GM19351 (cell line): ENCODE data around the gene TFAP2E.

ENCODE experiments used
- ATAC-seq: cut with Tn5 transposase; IDR thresholded peaks from one replicate; pipeline ENCODE4 v1.9.1; 2021; ENCODE audit warnings: mild to moderate bottlenecking, moderate library complexity; ENCODE audit not compliant: unreplicated experiment

Gene TFAP2E

GRCh38 chr1:35592991-35593769 is 20.1 kb downstream of the TFAP2E start:
- ATAC-seq, result no peak

- no peak for ATAC-seq
Measured at GRCh38 chr1:35594005-35594760, 21.1 kb downstream of the TFAP2E start.

- ATAC-seq, result no peak
Measured at GRCh38 chr1:35595684-35596083, 22.6 kb downstream of the TFAP2E start.

- ATAC-seq, result no peak
Measured at GRCh38 chr1:35597870-35598269, 24.8 kb downstream of the TFAP2E start.

- ATAC-seq, result no peak
Measured at GRCh38 chr1:35598895-35599294, 25.8 kb downstream of the TFAP2E start.

GRCh38 chr1:35599411-35599810 is 26.3 kb downstream of the TFAP2E start:
- ATAC-seq, result no peak

GRCh38 chr1:35600593-35600992 is 27.5 kb downstream of the TFAP2E start:
- no peak for ATAC-seq

- ATAC-seq, result no peak
Measured at GRCh38 chr1:35603468-35603867, 30.4 kb downstream of the TFAP2E start.

GRCh38 chr1:35603941-35604340 is 30.8 kb downstream of the TFAP2E start:
- ATAC-seq, result no peak

- ATAC-seq, result no peak
Measured at GRCh38 chr1:35605071-35605866, 32.2 kb downstream of the TFAP2E start.

GRCh38 chr1:35605867-35606182 is 32.7 kb downstream of the TFAP2E start:
- ATAC-seq, result no peak

- ATAC-seq, result no peak
Measured at GRCh38 chr1:35611655-35612054, 38.5 kb downstream of the TFAP2E start.

GRCh38 chr1:35615440-35615839 is 42.3 kb downstream of the TFAP2E start:
- ATAC-seq, result no peak

- no peak for ATAC-seq
Measured at GRCh38 chr1:35619237-35620121, 46.4 kb downstream of the TFAP2E start.

- no peak for ATAC-seq
Measured at GRCh38 chr1:35622510-35623178, 49.5 kb downstream of the TFAP2E start.

- ATAC-seq, result no peak
Measured at GRCh38 chr1:35623832-35624231, 50.7 kb downstream of the TFAP2E start.

GRCh38 chr1:35629051-35629450 is 55.9 kb downstream of the TFAP2E start:
- no peak for ATAC-seq

GRCh38 chr1:35631396-35631795 is 58.3 kb downstream of the TFAP2E start:
- no peak for ATAC-seq

GRCh38 chr1:35633547-35633946 is 60.4 kb downstream of the TFAP2E start:
- ATAC-seq, result no peak

- no peak for ATAC-seq
Measured at GRCh38 chr1:35637401-35637809, 64.3 kb downstream of the TFAP2E start.
